Fibroblast of the aortic adventitia (primary cell): Measurements from ENCODE around the gene HMCN1. TPM values are rescaled to one million over a fixed set of nuclear protein-coding genes. Genes with fewer than 3 reads are reported as not detected.

Experiments used
- DNase-seq: peaks from one replicate; pipeline ENCODE4 v3.0.0-alpha.2; 2010; ENCODE audit warnings: low read depth
- H3K4me3 ChIP-seq: 2 replicates; pipeline ENCODE4 v1.5.1; 2011; ENCODE audit warnings: low read depth, mild to moderate bottlenecking, control low read depth, low read length, moderate library complexity
- CTCF ChIP-seq: IDR thresholded peaks from 2 replicates; pipeline ENCODE4 v1.5.1; 2011; ENCODE audit warnings: mild to moderate bottlenecking, low read length, control low read depth, inconsistent platforms; ENCODE audit not compliant: insufficient read depth
- total RNA-seq: library from RNA; depleted of rRNA; stranded (reverse); fragments of >200 nt; gene quantifications from 2 replicates; pipeline ENCODE4 v1.2.3, GENCODE V29; 2012; ENCODE audit warnings: low replicate concordance

The HMCN1 gene
- total RNA-seq, 1 donor, result 106 TPM

- no peak for TF ChIP-seq CTCF
- peak; percentile 65 for DNase-seq
- no peak overlapping the region for H3K4me3 ChIP-seq
Observed at GRCh38 chr1:185965870-185966269, 231.7 kb downstream of the HMCN1 start.

DNA sequence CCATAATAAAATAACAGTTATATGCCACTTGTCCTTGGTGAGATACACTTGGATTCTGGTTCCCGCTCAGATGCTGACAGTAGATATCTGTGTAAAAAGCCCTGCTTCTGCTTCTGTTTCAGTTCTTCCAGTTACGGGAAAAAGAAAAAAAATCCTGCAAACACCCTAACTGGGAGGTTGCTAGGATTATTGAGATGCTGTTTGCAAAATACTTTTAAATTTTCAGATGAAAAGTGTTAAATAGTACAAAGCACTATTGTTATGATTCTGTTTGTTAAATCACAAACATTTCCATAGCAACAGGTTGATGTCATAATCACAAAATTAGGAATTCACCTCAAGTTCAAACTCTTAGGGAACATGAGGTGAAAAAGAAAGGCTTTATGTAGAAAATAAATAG lies 232.3 kb downstream of the HMCN1 start:
- no peak overlapping the region for H3K4me3 ChIP-seq

DNA sequence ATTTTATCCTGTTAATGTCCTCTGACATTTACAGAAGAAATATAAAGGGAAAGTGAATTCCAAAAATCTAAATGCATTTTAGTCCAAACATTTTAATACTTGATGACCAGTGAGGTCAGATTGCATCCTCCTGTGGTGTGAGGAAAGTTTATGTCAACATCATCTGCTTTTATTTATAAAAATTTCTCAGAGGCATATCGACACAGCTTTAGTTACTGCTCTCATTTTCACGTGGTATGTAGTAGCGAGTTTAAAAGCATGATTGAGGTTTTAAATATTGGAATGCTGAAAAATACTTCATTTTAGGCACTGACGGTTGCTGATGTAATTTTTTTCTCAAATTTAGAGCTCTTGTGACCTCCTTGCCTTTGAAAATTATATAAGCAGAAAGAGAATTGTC lies 234.8 kb downstream of the HMCN1 start:
- DNase-seq, result peak; percentile 34
- H3K4me3 ChIP-seq, result no peak overlapping the region
- no peak for TF ChIP-seq CTCF

More for the DNA sequence above, 232.3 kb downstream of the HMCN1 start:
- TF ChIP-seq CTCF, result no peak
- DNase-seq, result peak; percentile 25

GRCh38 chr1:185969524-185969991 lies 235.4 kb downstream of the HMCN1 start:
- H3K4me3 ChIP-seq, result no peak overlapping the region
- TF ChIP-seq CTCF, result no peak
- peak; percentile 81 for DNase-seq

DNA sequence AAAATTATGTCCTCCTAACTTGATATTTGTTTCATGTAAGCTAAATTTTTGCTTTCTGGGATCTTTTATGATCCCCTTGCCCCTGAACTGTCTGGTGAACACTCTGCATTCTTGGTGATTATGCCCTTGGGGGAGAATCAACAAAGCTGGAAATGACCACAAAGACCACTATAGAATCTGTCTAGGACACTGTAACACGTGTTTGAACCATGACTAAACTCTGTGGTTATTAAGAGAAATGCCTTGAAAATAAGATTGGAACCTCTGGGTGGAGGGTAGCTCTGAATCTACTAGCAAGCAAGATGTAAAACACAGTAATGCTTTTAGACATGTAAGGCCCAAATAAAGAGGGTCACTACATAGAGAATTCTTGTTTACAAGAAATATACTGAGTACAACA lies 237.5 kb downstream of the HMCN1 start:
- DNase-seq, result peak; percentile 57
- no peak for TF ChIP-seq CTCF
- no peak overlapping the region for H3K4me3 ChIP-seq

GRCh38 chr1:185972096-185972850 lies 238.1 kb downstream of the HMCN1 start:
- DNase-seq, result peak; percentile 46
- TF ChIP-seq CTCF, result no peak

DNA sequence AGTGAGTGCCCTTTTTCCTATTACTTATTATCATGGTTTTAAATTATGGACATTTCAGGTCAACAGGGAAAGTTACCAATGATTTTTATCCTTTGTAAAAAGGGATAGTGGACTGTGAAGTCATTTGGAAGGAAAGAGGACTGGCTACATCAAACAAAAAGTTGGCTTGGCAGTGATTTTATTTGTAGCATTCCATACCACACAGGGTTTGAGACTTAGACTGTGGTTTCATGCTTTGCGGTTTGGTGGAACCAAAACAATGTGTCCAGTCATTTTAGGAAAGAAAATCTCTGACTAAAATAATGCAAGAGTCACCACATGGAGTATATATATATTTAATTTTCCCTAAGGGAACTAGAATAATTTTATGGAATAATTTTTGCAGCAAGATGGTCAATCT lies 239.5 kb downstream of the HMCN1 start:
- peak; percentile 97 for DNase-seq
- TF ChIP-seq CTCF, result no peak
- no peak overlapping the region for H3K4me3 ChIP-seq

More at GRCh38 chr1:185972096-185972850, 238.1 kb downstream of the HMCN1 start:
- no peak overlapping the region for H3K4me3 ChIP-seq
